NCI-H69 (cell line): Measurements from ENCODE around the gene OR52W1.

ENCODE experiments used
- DNase-seq: peaks from one replicate; lab custom pipeline; 2025; lab: John Stamatoyannopoulos, UW

Gene OR52W1, protein sequence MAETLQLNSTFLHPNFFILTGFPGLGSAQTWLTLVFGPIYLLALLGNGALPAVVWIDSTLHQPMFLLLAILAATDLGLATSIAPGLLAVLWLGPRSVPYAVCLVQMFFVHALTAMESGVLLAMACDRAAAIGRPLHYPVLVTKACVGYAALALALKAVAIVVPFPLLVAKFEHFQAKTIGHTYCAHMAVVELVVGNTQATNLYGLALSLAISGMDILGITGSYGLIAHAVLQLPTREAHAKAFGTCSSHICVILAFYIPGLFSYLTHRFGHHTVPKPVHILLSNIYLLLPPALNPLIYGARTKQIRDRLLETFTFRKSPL

GRCh38 chr11:6199174-6199810 lies at the start of gene OR52W1:
TSS of gene OR52W1 (plus strand) at chr11:6199224. CDS start at chr11:6199224, 0 bp downstream.
- no peak for DNase-seq

- DNase-seq, result no peak
Observed at GRCh38 chr11:6151117-6151516, 47.9 kb upstream of the OR52W1 start.

DNA sequence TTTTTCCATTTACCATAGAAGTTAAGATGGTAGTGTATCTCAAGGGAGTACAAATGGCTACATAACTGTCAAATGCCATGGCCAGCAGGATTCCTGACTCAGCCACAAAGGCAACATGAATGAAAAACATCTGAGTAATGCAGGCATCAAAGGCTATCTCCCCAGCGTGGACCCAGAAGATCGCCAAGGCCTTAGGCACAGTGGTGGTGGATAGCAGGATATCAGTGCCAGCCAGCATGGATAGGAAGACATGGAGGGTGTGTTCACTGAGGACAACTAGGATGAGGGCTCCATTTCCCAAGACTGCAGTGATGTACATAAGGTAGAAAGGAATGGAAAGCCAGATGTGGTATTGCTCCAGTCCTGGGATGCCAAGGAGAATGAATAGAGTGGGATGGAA lies 46.9 kb upstream of the OR52W1 start:
- DNase-seq, result no peak

DNA sequence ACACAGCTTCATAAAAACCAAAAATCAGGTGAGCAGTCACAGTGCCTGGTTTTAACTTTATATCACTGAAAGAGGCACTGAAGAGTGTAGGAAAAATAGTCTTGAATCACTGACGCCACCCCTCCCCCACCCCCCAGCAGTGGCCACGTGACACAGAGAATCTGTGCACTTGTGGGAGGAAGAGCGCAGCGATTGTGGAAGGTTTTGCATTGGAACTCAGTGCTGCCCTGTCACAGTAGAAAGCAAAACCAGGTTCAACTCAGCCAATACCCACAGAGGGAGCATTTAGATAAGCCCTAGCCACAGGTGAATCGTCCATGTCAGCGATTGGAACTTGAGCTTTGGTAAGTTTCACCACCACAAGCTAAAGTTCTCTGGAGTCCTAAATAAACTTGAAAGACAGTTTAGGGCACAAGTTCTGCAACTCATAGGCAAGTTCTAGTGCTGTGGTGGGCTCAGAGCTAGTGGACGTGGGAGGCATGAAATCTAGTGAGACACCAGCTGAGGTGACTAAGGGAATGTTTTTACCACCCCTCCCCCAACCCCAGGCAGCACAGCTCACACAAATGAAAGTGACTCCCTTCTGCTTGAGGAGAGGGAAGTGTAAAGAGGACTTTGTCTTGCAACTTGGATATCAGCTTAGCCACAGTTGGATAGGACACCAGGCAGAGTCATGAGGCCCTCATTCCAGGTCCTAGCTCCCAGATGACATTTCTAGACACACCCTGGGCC lies 42.2 kb upstream of the OR52W1 start:
- DNase-seq, result no peak

- DNase-seq, result no peak
Observed at GRCh38 chr11:6170226-6170625, 28.8 kb upstream of the OR52W1 start, which contains the start of gene OR52B2. TSS of gene OR52B2 (minus strand) at chr11:6170326. CDS start at chr11:6170326, 0 bp downstream.

DNA sequence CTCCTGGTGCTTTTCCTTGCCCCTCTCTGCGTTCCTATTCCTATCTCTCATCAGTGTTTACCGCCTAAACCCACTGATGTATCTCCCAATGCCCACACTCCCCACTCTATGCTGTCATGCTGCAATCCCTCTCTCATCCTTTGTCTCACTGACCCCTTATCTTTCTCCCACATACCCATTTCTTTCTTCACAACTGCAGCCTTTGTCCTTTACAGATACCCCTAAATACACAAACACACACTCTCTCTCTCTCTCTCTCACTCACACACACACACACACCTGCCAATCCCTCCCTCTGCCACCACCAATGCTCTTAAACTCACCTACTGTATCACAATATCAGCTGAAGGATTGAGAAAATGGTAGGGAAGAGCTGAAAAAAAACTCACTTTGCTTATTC lies 23.6 kb upstream of the OR52W1 start:
- DNase-seq, result no peak

DNA sequence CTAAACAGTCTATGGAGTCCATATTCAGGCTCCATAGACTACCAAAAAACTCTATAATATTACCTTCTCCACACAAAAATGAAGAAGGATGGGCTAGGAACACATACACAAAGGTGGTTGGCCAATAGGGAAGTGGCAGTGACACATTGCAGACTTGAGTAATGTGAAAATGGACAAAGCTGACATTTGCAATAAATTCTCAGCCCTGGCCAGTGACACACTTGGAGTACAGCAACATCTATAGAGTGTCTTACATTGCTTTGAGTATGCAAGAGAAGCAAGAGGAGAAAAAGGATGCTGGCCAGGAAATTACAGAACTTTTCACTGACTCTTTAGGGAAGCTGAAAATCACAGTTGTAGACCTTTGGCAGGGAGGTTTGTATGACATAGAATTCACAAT lies 7.3 kb upstream of the OR52W1 start:
- DNase-seq, result no peak

- DNase-seq, result no peak
Observed at GRCh38 chr11:6194065-6194581, 4.9 kb upstream of the OR52W1 start.

- DNase-seq, result no peak
Observed at GRCh38 chr11:6196396-6196795, 2.6 kb upstream of the OR52W1 start.

DNA sequence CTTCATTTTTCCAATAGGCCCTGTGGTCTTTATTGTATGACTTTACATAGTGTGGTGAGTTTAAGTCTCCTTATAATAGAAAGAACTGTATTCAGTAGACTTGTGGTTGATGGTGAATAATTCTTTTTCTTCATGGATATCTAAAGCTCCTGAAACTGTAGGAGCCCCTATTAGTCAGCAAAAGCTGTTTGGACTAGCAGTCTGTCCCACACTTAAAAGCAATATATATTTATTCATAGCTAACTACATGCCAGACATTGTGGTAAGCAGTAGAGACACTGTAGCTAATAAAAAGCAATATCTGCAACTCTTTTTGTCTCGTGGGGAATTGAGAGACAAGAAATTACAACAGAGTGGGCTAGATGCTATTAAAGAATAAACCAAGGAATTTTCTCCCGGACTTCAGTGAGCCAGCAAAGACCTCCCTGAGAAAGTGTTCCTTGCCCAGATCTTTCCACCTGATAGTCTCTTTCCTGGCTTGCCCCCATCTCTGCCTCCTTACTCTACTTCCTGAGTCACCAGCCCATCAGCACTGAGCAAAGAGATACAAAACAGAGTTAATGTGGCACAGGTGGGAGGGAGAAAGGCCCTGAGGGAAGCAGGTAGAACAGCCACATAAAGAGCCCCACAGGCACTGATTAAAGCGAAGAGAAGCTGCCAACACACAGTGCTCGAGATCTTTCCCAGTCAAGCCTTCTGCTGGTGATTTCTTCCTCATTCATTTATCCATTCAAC lies 1.4 kb upstream of the OR52W1 start:
- peak; percentile 10 for DNase-seq

- no peak for DNase-seq
Observed at GRCh38 chr11:6200975-6201374, 2.0 kb downstream of the OR52W1 start.

GRCh38 chr11:6201481-6201880 lies 2.5 kb downstream of the OR52W1 start:
- DNase-seq, result no peak

GRCh38 chr11:6202041-6202440 lies 3.0 kb downstream of the OR52W1 start:
- no peak for DNase-seq

DNA sequence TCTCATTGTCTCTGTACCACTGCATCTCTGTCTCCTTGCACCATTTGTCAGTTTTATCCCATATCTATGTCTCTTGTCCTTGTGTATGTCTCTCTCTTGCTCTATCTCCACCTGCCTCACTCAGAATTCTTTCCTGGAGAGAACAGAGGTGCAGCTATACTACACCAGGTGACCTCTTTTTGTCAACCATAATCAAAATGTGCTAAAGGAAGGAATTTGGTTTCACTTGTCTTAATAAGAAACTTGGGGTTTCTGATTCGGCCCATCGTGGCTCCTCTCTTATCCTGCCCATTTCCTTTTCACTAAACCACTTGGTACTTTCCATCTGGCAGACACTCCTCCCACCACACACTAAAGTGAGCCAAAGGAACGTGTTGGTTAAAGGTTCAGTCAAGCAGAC lies 4.3 kb downstream of the OR52W1 start:
- no peak for DNase-seq

- no peak for DNase-seq
Observed at GRCh38 chr11:6204706-6205105, 5.7 kb downstream of the OR52W1 start.

DNA sequence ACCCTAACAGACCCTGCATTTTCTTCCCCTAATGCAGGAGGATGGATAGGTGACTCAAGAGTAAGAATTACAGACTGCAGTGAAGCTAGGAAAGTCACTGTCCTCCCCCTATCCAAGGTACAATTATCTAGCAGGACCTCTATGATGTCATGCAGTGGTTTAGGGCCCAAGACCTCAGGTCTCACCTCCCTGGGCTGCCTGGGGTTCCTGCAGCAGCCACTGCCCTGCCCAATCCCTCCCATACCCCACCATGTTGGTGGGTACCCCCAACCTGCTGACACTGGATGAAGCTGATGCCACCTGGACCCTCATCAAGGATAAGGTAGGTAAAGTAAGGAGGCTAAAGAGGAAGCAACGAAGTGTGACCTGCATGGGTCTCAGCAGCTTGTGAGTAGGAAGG lies 6.3 kb downstream of the OR52W1 start, which contains the start of gene C11orf42:
Gene C11orf42, plus strand, starts transcription at position 192 of the 400 bp plus-strand sequence. Its CDS starts 59 bp downstream, at position 251.
- DNase-seq, result no peak

- DNase-seq, result no peak
Observed at GRCh38 chr11:6206456-6207180, 7.6 kb downstream of the OR52W1 start.

- DNase-seq, result no peak
Observed at GRCh38 chr11:6209801-6210200, 10.8 kb downstream of the OR52W1 start.

DNA sequence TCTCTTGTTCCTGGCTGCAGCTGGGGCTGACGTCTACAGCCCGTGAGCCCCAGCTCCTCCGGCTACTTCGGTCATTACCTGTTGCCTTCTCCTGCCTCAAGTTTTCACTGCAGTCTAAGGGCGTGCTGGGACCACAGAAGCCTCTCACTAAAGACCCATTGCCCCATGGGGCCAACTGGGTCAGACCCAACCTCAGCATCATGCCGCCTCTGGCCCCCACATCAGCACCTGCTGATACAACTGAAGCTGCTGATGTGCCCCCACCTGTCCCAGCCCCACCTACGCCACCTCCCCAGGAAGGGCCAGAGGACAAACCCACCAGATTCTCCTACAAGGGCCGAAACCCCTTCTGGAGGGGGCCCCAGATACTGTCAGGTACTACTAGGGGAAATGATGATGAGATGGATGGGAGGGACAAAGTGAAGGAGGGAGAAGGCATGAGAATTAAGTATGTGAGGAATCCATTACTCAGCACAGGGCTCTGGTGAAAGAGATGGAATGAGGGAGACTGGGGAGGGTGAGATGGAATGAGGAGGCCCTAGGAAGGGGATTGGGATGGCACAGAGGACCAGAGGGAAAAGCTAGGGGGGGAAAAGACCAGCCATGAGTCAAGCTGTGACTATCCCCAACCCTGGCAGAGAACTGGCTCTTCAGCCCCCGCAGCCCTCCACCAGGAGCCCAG lies 11.4 kb downstream of the OR52W1 start:
- no peak for DNase-seq

DNA sequence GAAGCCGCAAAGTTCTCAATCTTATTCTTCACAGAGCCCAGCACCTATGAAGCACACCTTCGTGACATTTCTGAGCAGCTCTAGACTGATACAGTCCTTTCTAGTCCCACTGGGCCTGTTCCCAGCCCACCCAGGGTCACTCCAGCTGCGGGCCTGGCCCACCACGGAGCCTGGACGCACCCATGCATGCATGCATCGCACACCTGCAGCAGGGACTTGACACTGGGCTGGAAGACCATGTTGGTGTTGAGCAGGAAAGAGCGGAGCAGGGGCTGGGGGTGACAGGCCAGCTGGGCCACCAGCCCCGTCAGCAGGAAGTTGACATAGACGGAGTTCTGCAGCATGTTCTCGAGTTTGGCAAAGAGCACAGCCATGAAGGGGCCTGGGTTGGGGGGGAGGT lies 15.5 kb downstream of the OR52W1 start:
- DNase-seq, result no peak

GRCh38 chr11:6216501-6216900 lies 17.5 kb downstream of the OR52W1 start:
- DNase-seq, result no peak
